ENCODE data around the gene USP6NL. TPM values are rescaled to one million over a fixed set of nuclear protein-coding genes. Genes with fewer than 3 reads are reported as not detected.

Gene USP6NL
- total and polyA plus RNA-seq, 10 of the 15 experiments (the other 5 are each of a cell fraction or from before 2014, with no cell fraction given): 4.0 to 27.7 (median 18.2) TPM

DNA sequence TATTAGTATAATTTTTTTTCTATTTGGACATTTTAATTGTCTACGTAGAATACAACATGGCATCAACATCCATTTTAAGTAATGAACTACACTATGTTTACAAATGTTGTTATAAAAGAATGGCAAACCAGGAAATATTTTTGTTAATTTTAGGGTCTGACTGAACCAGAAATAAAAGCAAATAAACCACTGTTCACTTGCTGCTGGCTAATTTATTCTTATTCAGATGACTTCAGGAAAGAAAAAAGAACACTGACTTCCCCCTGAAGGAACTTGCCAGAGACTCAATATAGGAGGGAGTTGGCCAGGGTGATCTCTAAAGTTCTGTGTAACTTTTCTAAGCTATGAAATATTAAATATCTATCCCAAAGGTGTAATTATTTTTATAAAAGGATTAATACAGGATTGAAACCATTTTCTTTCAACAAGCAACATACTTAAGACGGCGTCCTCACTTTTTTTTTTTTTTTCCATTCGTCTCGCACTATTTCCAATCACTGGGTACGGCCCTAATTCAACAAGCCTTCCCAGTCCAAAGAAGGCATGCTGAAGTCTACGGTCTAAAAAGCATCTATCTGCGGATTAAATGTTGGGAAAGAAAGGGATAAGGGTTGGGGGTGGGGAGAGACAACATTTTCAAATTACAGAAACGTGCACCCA is 1.2 kb downstream of the USP6NL start (continued):
- no peak for TF ChIP-seq ZBTB33 (IDR thresholded peaks at IDR 0.05)
- TF ChIP-seq, protein P1, sequence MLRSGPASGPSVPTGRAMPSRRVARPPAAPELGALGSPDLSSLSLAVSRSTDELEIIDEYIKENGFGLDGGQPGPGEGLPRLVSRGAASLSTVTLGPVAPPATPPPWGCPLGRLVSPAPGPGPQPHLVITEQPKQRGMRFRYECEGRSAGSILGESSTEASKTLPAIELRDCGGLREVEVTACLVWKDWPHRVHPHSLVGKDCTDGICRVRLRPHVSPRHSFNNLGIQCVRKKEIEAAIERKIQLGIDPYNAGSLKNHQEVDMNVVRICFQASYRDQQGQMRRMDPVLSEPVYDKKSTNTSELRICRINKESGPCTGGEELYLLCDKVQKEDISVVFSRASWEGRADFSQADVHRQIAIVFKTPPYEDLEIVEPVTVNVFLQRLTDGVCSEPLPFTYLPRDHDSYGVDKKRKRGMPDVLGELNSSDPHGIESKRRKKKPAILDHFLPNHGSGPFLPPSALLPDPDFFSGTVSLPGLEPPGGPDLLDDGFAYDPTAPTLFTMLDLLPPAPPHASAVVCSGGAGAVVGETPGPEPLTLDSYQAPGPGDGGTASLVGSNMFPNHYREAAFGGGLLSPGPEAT (IDR thresholded peaks at IDR 0.05; ENCODE audit: low read depth): no peak
- TF ChIP-seq CREM (IDR thresholded peaks at IDR 0.05; ENCODE audit: low read depth): 0 out of 2 replicates have a peak, but pooled peaks have one; percentile 6
- TF ChIP-seq MTA3 (IDR thresholded peaks at IDR 0.05; ENCODE audit: borderline replicate concordance, low read length): no peak; the same call in 1 of the 2 replicates
- TF ChIP-seq BCL11A (IDR thresholded peaks at IDR 0.05; ENCODE audit: low read depth, low read length): no peak
- TF ChIP-seq KAT2A (conservative IDR thresholded peaks at IDR 0.05; ENCODE audit: control insufficient read depth, low read depth, low read length): no peak
- TF ChIP-seq NFYA (IDR thresholded peaks at IDR 0.05; ENCODE audit: borderline replicate concordance, low read depth, low read length): no peak
- TF ChIP-seq POLR2AphosphoS5 (IDR thresholded peaks at IDR 0.05; ENCODE audit: low read length): 0 out of 2 replicates have a peak, but pooled peaks have one; percentile 45

Data from GM12878 (cell line).